HG03045 (cell line): Measurements from ENCODE around the gene NPTX1.

ENCODE experiments used
- ATAC-seq: cut with Tn5 transposase; IDR thresholded peaks from one replicate; pipeline ENCODE4 v1.9.1; 2021; ENCODE audit warnings: mild to moderate bottlenecking, moderate library complexity; ENCODE audit not compliant: unreplicated experiment

Gene NPTX1

DNA sequence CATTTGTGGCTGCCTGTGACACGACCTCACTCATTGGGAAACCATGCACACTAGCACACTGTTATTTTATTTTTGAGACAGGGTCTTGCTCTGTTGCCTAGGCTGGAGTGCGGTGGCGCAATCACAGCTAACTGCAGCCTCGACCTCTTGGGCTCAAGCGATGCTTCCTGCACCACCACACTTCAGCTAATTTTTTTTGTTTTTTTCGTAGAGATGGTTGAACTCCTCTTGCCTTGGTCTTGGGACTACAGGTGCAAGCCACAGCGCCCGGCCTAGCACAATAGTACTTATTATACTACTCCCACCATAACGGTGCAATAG, 2.8 kb upstream of the NPTX1 start:
- no peak for ATAC-seq

DNA sequence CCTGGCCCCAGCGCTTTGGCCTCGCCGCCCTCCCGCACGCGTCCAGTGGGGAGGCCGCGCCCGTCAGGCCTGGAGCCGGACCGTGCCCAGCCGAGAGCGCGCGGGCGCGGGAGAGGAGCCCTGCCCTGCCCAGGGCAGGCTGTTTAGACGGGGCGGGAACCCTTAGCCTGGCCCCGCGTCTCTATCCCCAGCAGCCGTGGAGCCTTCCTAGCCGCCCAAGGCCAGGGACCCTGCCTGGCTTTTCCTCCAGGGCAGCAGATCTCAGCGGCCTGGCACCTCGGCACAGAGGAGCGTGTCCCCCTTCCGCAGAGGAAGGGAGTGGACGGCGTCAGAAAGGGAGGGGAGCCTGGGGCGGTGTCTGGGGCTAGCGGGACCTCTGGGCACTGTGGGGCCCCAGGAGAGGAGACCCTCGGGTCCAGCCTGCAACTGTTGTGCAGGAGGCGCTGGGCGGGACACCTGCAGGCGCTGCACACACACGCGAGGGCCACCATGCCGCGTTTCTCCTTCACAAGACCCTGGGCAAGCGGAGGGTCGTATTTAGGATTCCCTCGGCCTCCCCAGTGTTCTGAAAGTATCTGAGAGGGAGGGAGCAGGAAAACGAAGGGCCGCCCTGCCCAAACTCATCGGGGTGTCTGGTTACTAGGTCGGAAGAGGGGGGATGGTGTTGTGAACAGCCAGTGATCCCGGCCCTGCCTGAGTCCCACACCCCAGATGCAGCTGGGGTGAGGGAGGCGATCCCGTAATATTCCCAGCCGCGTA, 2.3 kb upstream of the NPTX1 start:
- no peak for ATAC-seq

DNA sequence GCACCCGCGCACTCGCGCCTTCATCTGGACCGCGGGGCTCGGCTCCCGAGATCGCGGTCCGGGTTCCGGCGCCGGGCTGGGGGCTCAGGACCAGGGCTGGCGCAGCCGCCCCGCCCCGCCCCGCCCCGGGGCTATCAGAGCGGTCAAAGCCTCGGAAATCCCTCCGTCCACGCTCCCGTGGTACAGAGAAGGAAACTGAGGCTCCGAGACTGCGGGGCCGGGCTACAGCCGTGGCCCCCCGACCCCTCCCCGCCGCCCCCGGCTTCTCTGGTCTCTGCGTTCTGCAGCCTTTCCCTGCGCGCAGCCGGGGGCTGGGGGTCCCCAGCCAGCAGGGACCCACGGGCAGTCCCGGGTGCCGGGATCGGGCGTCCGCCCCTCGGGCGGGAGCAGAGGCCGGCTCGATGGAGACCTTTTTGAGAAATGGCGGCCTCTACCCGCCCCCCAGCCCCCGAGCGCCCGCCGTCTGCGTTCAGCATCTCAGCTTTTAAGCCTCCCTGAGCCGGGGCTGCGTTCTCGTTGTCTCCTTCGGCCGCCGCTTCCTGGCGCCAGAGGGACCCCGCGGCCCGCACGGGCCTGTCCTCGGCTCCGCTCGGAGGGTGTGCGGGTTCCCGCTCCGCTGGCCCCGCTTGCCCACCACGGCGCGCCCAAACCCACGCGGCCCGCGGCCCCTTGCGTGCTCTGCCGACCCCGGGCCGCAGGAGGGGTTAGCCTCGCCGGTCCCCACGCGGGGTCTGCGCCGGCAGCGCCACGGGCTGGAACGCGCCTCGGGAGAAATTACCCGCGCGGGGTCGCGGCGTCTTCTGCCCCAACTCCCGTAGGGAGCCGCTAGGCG, 1.5 kb upstream of the NPTX1 start:
- no peak for ATAC-seq

DNA sequence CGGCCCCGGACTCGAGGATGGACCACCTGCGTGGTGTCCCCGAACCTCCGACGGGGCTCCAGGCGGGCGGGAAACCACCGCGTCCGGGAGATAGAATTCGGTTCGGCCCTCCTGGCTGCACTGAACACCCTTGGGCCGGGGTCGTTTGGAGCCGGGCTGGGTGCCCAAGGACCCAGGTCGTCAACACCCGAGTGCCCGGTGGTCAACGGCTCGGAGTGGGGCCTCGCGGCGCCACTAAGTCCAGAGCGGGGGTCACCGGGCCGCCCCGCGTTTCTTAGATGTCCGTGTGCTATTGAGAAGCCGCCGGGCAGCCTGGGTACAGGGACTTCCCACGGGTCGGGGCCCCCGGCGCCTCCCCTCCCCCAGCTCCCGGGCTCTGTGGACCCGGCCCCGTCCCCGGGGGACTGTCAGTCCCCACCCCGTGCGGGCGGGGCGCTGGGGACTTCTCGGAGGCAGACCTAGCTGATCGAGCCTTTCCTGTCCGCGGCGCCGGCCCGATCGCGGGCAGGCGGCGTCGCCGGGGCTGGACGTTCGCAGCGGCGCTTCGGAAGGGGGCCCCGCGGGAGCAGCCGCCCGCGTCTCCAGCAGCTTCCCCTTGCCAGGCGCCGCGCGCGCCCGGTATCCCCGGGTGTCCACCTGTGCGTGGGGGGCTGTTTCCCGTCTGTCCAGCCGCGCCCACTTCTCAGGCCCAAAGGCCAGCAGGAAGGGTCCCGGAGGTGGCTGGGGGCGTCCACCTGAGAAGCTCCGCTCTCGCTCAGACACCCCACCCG, 655 bp upstream of the NPTX1 start:
- ATAC-seq, result no peak

DNA sequence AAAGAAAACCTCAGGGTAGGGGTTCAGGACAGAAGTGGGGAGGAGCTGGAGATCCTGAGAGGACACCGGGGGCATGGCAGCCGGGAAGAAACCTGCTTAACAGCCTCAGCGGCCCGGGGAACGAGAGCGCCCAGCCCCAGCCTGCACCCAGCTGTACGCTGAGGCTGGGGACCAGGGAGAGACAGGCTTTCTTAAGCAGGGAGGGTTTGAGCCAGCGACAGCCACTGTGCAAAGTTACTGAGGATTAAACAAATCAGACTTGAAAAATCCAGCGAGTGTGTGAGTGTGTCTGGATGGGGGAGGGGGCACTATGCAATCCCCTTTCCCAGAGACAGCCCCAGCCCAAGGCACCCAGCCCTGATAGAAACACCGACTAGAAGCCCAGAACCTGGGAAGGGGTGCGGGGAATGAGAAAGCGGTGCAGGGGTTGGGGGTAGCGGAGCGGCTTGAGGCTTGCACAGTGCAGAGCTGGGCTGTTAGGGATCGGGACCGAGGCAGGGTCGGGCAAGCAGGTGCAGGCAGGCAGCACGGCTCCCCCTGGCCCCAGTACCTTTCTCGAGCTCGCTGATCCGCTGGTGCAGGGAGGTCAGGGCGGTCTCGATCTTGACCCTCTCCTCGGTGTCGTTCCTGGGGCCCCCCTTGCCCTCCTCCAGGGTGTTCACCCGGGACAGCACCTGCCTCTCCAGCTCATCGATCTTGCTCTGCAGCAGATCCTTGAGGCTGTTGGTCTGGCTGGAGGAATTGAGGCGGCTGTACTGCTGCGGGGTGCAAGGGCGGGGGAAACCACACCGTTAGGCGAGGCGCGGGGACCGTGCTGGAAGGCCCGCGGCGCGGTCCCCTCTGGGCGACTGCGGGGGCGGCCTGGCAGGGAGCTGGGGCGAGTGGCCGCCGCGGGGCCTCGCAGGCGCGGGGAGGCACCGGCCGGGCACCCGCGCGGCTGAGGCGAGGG, 1.2 kb downstream of the NPTX1 start:
- no peak for ATAC-seq

DNA sequence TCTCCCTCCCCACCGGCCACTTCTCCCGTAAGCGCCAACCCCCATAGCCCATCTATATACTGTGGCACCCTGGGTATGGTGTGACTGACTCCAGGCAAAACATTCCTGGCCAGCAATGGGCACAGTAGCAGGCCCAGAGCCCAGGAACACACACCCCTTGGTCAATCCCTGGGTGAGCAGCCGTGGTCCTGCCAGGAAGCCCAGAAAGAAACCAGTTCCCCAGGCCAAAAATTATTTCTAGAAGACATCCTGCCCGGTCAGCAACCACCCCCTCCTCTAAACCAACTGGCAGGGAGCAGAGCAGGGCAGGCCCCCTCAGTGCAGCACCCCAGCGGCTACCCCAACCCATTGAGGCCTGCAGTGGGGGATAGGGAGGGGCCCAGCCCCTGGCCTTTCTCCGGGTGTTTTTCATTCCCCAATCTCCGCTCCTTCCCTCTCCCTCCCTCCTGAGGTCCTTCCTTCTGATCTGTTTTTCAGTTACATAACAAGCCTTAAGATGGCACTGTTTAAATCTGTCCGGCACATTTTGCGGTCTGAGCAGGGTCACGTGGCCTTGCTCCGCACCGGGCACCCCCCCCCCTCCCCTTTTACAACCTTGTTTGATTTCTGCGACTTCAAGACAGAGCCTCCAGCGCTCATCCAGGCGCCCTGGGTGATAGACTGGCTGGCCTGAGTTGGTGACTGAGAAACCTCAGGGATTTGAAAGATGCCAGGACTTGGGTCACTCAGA, 2.0 kb downstream of the NPTX1 start:
- no peak for ATAC-seq

GRCh38 chr17:80473701-80474100, 2.7 kb downstream of the NPTX1 start:
- no peak for ATAC-seq

- ATAC-seq, result no peak
These were observed 3.4 kb downstream of the NPTX1 start for GRCh38 chr17:80472996-80473395.

DNA sequence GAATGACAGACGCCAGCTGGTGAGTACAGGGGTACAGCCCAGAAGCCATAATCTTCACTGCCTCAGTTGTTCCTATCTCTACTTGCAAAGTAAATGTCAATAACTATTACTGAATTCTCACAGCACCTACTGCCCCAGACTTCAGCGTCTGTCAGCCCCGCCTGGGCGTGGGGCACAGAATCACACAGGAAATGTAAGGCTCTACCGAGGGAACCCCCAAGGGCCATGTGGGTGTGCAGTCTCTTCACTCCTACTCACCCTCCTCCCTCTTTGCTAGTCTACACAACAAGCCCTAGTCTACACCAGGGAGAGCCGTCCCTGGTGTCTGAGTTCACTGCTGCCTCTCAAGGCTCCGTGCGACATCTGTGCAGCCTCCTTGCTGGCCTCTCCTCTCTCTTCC, 4.5 kb downstream of the NPTX1 start:
- no peak for ATAC-seq

DNA sequence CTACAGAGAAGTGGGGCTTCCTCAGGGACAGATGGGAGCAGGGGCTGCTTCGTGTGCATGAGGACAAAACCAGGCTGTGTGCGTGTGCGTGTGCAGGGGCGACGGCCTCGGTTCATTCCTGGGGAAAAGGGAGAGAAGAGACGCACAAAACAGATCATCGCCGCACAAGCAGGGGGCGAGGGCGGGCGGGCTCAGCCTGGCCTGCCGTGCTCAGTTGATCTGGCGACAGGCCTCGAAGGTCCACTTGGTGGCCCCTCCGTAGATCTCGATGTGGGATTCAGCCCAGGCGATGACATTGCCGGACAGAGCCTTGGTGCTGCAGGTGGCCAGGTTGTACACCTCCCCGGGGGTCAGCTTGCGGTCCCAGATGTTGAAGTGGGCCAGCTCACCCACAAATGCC, 5.8 kb downstream of the NPTX1 start:
- no peak for ATAC-seq

DNA sequence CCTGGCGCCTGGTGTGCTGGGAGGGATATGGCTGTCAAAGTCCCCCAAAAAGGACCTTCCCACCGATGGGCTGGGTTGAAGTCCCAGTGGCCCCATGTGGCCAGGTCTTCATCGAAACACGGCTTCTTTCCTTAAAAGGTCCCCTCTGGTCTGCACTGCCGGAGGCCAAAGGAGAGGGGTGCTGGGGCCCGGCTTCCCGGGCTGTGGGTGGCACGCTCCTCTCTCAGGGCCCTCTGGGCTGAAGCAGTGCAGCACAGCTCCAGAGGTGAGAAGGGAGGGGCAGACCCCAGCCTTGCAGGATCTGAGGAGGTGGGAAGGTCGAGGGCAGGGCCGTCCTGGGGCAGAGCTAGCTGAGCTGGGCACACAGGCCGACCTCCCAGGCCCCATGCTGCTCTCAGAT, 6.7 kb downstream of the NPTX1 start:
- ATAC-seq, result no peak

DNA sequence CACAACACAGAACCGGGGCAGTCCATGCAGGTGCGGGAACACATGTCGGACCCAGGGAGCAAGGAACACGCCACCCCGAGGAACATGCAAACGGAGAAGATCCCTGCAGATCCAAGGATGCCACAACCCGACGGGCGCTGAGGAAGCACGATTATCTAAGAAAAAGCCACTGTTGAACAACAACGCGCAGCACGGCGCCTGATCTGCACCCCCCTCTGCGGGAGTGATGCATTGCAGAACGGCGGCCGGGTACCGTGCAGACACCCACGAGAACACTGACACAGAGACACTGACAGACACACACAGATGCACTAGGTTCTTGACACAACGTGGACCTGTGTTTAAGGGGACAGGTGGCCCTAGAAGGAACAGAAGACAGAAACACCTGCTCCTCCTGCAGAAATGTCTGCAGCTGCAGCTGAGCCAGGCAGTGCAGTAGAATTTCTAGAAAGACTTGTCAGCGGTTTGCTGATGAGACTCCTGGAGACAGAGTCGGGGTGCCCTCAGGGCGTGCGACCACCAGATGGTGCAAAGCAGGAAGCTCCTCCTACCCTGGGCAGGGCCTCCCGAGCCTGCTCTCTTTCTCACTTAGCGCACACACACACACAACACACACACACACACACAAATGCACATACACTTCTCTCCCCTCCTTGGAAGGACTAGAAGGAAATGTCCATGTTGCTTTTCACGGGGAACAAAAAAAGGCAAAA, 7.5 kb downstream of the NPTX1 start:
- no peak for ATAC-seq

DNA sequence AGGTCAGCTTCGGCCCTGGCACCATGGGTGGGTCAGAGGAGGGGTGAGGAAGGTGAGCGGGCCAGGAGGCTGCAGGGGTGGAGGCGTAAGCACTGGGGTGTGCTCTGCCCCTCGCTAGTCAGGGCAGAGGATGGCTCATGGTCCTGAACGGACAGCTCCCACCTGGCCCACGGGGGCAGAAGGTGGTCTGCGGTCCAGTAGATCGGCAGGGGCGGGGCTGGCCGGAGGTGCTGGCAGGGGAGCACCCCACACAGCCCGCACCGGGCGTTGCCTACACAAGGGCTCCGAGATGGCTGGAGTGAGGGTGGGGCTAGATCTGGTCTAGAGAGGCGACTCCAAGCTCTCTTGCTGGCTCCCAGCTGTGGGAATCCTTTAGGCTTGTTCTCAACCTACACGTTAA, 8.2 kb downstream of the NPTX1 start:
- ATAC-seq, result no peak

GRCh38 chr17:80466188-80466705, 10.2 kb downstream of the NPTX1 start:
- ATAC-seq, result no peak

- no peak for ATAC-seq
These were observed 11.0 kb downstream of the NPTX1 start for GRCh38 chr17:80465327-80465974.

DNA sequence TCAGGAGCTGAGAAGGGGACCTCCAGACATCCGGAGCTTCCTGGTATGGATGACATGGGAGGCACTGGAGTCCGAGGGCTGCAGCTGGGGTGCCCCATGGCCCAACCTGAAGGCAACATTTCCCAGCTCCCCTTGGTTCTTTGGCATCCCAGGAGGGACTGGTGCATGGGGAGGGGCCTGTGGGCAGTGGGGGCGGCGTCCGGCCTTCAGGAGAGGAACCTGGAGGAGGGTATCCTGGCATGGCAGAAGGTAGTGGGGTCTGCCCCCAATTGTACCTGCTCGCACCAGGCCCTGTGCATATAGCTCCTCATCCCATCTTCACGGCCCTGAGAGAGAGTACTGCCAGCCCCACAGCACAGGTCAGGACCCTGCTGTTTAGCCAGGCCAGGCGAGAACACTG, 11.9 kb downstream of the NPTX1 start:
- no peak for ATAC-seq

GRCh38 chr17:80463784-80464400, 12.5 kb downstream of the NPTX1 start:
- ATAC-seq, result no peak

- ATAC-seq, result no peak
These were observed 14.8 kb downstream of the NPTX1 start for GRCh38 chr17:80461528-80462160.
